ENCODE measurements around the gene MAP1B. TPM values are rescaled to one million over a fixed set of nuclear protein-coding genes. Genes with fewer than 3 reads are reported as not detected.

Gene MAP1B
- total RNA-seq, 1 donor from 2014 or later = 22.4 TPM

- Histone ChIP-seq H3K27ac (ENCODE audit: low read depth, low read length) (peak overlapping the region; percentile 25), H3K36me3 (ENCODE audit: control insufficient read depth in 3 of 3, insufficient read depth in 3 of 3, low read length in 3 of 3) (no peaks in the 10 kb centered on the region), H3K4me1 (ENCODE audit: control insufficient read depth in 3 of 3, insufficient read depth in 3 of 3, low read length in 3 of 3) (peaks cover 5 to 24% (median 5%) of the 10 kb centered on the region in 3 donors), H3K9ac (ENCODE audit: low read depth in 1 of 3, low read length in 3 of 3) (no peak overlapping the region), H3K27me3 (ENCODE audit: control insufficient read depth in 3 of 3, insufficient read depth in 3 of 3, low read length in 3 of 3) (no peaks in the 10 kb centered on the region), H3K9me3 (ENCODE audit: control insufficient read depth in 3 of 3, low read length in 3 of 3) (no peaks in the 10 kb centered on the region), H3K4me3 (ENCODE audit: low read length in 3 of 3) (no peak overlapping the region)
These were observed 33.4 kb downstream of the MAP1B start for GRCh38 chr5:72140711-72141110.

- Histone ChIP-seq H3K9ac (ENCODE audit: low read depth in 1 of 3, low read length in 3 of 3) (no peak overlapping the region), H3K4me1 (ENCODE audit: control insufficient read depth in 3 of 3, insufficient read depth in 3 of 3, low read length in 3 of 3) (peaks cover 5 to 24% (median 5%) of the 10 kb centered on the region in 3 donors), H3K36me3 (ENCODE audit: control insufficient read depth in 3 of 3, insufficient read depth in 3 of 3, low read length in 3 of 3) (no peaks in the 10 kb centered on the region), H3K27ac (ENCODE audit: low read depth, low read length) (peak overlapping the region; percentile 67), H3K27me3 (ENCODE audit: control insufficient read depth in 3 of 3, insufficient read depth in 3 of 3, low read length in 3 of 3) (no peaks in the 10 kb centered on the region), H3K4me3 (ENCODE audit: low read length in 3 of 3) (no peak overlapping the region), H3K9me3 (ENCODE audit: control insufficient read depth in 3 of 3, low read length in 3 of 3) (no peaks in the 10 kb centered on the region)
These were observed 34.4 kb downstream of the MAP1B start for GRCh38 chr5:72141440-72142355.

DNA sequence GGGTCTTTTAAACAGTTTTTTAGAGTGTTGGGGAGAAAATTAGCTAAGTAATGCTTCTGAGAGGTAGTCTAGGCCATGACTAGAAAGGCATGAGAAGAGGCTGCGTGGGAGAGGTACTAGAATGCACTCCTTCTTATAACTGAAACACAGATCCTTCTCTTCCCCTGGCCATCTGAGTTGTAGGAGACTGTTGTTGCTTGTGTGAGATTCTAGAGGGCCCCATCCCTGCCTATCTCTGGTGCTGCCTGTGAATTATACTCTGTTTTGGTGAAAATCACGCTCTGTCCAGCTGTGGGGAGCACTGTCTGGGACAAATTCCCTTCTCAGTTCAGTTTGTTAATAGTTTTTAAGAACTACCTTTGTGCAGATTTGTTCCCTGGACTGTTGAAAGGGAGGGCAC lies 37.5 kb downstream of the MAP1B start:
- Histone ChIP-seq H3K9ac (ENCODE audit: low read depth in 1 of 3, low read length in 3 of 3) (no peak overlapping the region), H3K9me3 (ENCODE audit: control insufficient read depth in 3 of 3, low read length in 3 of 3) (no peaks in the 10 kb centered on the region), H3K4me1 (ENCODE audit: control insufficient read depth in 3 of 3, insufficient read depth in 3 of 3, low read length in 3 of 3) (peaks cover 5 to 24% (median 5%) of the 10 kb centered on the region in 3 donors), H3K4me3 (ENCODE audit: low read length in 3 of 3) (no peak overlapping the region), H3K27me3 (ENCODE audit: control insufficient read depth in 3 of 3, insufficient read depth in 3 of 3, low read length in 3 of 3) (no peaks in the 10 kb centered on the region), H3K36me3 (ENCODE audit: control insufficient read depth in 3 of 3, insufficient read depth in 3 of 3, low read length in 3 of 3) (no peaks in the 10 kb centered on the region), H3K27ac (ENCODE audit: low read depth, low read length) (no peak overlapping the region)

- Histone ChIP-seq H3K9me3 (ENCODE audit: control insufficient read depth in 3 of 3, low read length in 3 of 3) (no peaks in the 10 kb centered on the region), H3K9ac (ENCODE audit: low read depth in 1 of 3, low read length in 3 of 3) (no peak overlapping the region), H3K36me3 (ENCODE audit: control insufficient read depth in 3 of 3, insufficient read depth in 3 of 3, low read length in 3 of 3) (no peaks in the 10 kb centered on the region), H3K27ac (ENCODE audit: low read depth, low read length) (no peak overlapping the region), H3K27me3 (ENCODE audit: control insufficient read depth in 3 of 3, insufficient read depth in 3 of 3, low read length in 3 of 3) (no peaks in the 10 kb centered on the region), H3K4me3 (ENCODE audit: low read length in 3 of 3) (no peak overlapping the region), H3K4me1 (ENCODE audit: control insufficient read depth in 3 of 3, insufficient read depth in 3 of 3, low read length in 3 of 3) (peaks cover 5 to 24% (median 5%) of the 10 kb centered on the region in 3 donors)
These were observed 38.1 kb downstream of the MAP1B start for GRCh38 chr5:72145348-72145747.

DNA sequence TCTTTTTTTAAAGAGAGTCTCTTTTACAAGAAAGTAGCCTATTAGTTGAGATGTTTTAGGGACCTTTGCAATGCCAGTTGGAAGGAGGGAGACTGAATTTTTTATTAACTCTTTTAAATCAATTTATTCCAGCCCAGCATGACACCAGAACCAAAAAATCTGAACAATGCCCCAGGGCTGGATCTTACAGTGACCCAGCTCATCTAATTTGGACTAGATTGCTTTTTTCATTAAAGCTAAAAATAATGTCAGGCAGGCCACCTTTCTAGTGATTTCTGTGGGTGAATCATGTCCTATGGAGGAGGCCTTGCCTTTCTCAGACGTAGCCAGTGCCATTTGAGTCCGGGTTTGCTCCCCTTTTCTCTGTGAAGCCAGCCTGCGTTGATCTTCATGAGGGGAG lies 38.8 kb downstream of the MAP1B start:
- Histone ChIP-seq H3K9me3 (ENCODE audit: control insufficient read depth in 3 of 3, low read length in 3 of 3) (no peaks in the 10 kb centered on the region), H3K9ac (ENCODE audit: low read depth in 1 of 3, low read length in 3 of 3) (no peak overlapping the region), H3K36me3 (ENCODE audit: control insufficient read depth in 3 of 3, insufficient read depth in 3 of 3, low read length in 3 of 3) (no peaks in the 10 kb centered on the region), H3K27me3 (ENCODE audit: control insufficient read depth in 3 of 3, insufficient read depth in 3 of 3, low read length in 3 of 3) (no peaks in the 10 kb centered on the region), H3K4me3 (ENCODE audit: low read length in 3 of 3) (no peak overlapping the region), H3K27ac (ENCODE audit: low read depth, low read length) (no peak overlapping the region), H3K4me1 (ENCODE audit: control insufficient read depth in 3 of 3, insufficient read depth in 3 of 3, low read length in 3 of 3) (peaks cover 3 to 21% (median 6%) of the 10 kb centered on the region in 3 donors)

DNA sequence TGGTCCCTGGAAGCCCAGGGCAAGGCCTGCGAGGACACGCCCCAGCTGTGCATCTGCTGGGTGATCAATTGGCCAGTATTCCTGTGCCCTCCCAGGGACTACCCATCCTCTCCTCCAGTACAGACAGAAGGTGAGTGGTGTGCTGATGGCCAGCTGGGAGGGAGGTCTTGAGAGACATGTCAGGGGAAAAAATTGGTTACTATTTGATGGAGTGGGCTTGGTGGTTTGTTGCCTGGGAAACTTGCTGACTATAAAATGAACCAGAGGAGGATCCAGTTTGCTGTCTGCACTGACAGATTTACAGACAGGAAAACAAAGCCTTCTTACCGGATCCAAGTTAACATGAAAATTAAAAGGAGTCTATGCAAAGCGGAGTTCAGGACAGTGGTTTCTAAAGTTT lies 40.3 kb downstream of the MAP1B start:
- Histone ChIP-seq H3K4me1 (ENCODE audit: control insufficient read depth in 3 of 3, insufficient read depth in 3 of 3, low read length in 3 of 3) (peaks cover 0 to 9% (median 2%) of the 10 kb centered on the region in 3 donors), H3K9me3 (ENCODE audit: control insufficient read depth in 3 of 3, low read length in 3 of 3) (no peaks in the 10 kb centered on the region), H3K9ac (ENCODE audit: low read depth in 1 of 3, low read length in 3 of 3) (no peak overlapping the region), H3K36me3 (ENCODE audit: control insufficient read depth in 3 of 3, insufficient read depth in 3 of 3, low read length in 3 of 3) (no peaks in the 10 kb centered on the region), H3K27ac (ENCODE audit: low read depth, low read length) (no peak overlapping the region), H3K4me3 (ENCODE audit: low read length in 3 of 3) (no peak overlapping the region), H3K27me3 (ENCODE audit: control insufficient read depth in 3 of 3, insufficient read depth in 3 of 3, low read length in 3 of 3) (no peaks in the 10 kb centered on the region)

- Histone ChIP-seq H3K36me3 (ENCODE audit: control insufficient read depth in 3 of 3, insufficient read depth in 3 of 3, low read length in 3 of 3) (no peaks in the 10 kb centered on the region), H3K4me1 (ENCODE audit: control insufficient read depth in 3 of 3, insufficient read depth in 3 of 3, low read length in 3 of 3) (peaks cover 0 to 14% (median 2%) of the 10 kb centered on the region in 3 donors), H3K27ac (ENCODE audit: low read depth, low read length) (no peak overlapping the region), H3K4me3 (ENCODE audit: low read length in 3 of 3) (no peak overlapping the region), H3K9ac (ENCODE audit: low read depth in 1 of 3, low read length in 3 of 3) (no peak overlapping the region), H3K27me3 (ENCODE audit: control insufficient read depth in 3 of 3, insufficient read depth in 3 of 3, low read length in 3 of 3) (no peaks in the 10 kb centered on the region), H3K9me3 (ENCODE audit: control insufficient read depth in 3 of 3, low read length in 3 of 3) (no peaks in the 10 kb centered on the region)
These were observed 42.5 kb downstream of the MAP1B start for GRCh38 chr5:72149742-72150141.

- H3K9me3 ChIP-seq (ENCODE audit: control insufficient read depth in 3 of 3, low read length in 3 of 3) = no peaks in the 10 kb centered on the region
- no peaks in the 10 kb centered on the region for H3K36me3 ChIP-seq (ENCODE audit: control insufficient read depth in 3 of 3, insufficient read depth in 3 of 3, low read length in 3 of 3)
- H3K27me3 ChIP-seq (ENCODE audit: control insufficient read depth in 3 of 3, insufficient read depth in 3 of 3, low read length in 3 of 3) = no peaks in the 10 kb centered on the region
- peaks cover 0 to 7% (median 2%) of the 10 kb centered on the region in 3 donors for H3K4me1 ChIP-seq (ENCODE audit: control insufficient read depth in 3 of 3, insufficient read depth in 3 of 3, low read length in 3 of 3)
- H3K4me3 ChIP-seq (ENCODE audit: low read length in 3 of 3) = no peak overlapping the region
- H3K9ac ChIP-seq (ENCODE audit: low read depth in 1 of 3, low read length in 3 of 3) = no peak overlapping the region
- no peak overlapping the region for H3K27ac ChIP-seq (ENCODE audit: low read depth, low read length)
These were observed 43.9 kb downstream of the MAP1B start for GRCh38 chr5:72151169-72151568.

GRCh38 chr5:72151646-72152045 lies 44.4 kb downstream of the MAP1B start:
- H3K4me1 ChIP-seq (ENCODE audit: control insufficient read depth in 3 of 3, insufficient read depth in 3 of 3, low read length in 3 of 3) = peaks cover 2 to 8% (median 4%) of the 10 kb centered on the region in 3 donors
- H3K27ac ChIP-seq (ENCODE audit: low read depth, low read length) = no peak overlapping the region
- no peaks in the 10 kb centered on the region for H3K9me3 ChIP-seq (ENCODE audit: control insufficient read depth in 3 of 3, low read length in 3 of 3)

GRCh38 chr5:72152545-72152944 lies 45.3 kb downstream of the MAP1B start:
- Histone ChIP-seq H3K9ac (ENCODE audit: low read depth in 1 of 3, low read length in 3 of 3) (no peak overlapping the region), H3K4me1 (ENCODE audit: control insufficient read depth in 3 of 3, insufficient read depth in 3 of 3, low read length in 3 of 3) (peaks cover 2 to 10% (median 8%) of the 10 kb centered on the region in 3 donors), H3K27me3 (ENCODE audit: control insufficient read depth in 3 of 3, insufficient read depth in 3 of 3, low read length in 3 of 3) (no peaks in the 10 kb centered on the region), H3K4me3 (ENCODE audit: low read length in 3 of 3) (no peak overlapping the region), H3K9me3 (ENCODE audit: control insufficient read depth in 3 of 3, low read length in 3 of 3) (no peaks in the 10 kb centered on the region), H3K36me3 (ENCODE audit: control insufficient read depth in 3 of 3, insufficient read depth in 3 of 3, low read length in 3 of 3) (no peaks in the 10 kb centered on the region), H3K27ac (ENCODE audit: low read depth, low read length) (no peak overlapping the region)

More at GRCh38 chr5:72151646-72152045, 44.4 kb downstream of the MAP1B start:
- H3K36me3 ChIP-seq (ENCODE audit: control insufficient read depth in 3 of 3, insufficient read depth in 3 of 3, low read length in 3 of 3) = no peaks in the 10 kb centered on the region
- H3K9ac ChIP-seq (ENCODE audit: low read depth in 1 of 3, low read length in 3 of 3) = no peak overlapping the region
- no peak overlapping the region for H3K4me3 ChIP-seq (ENCODE audit: low read length in 3 of 3)
- no peaks in the 10 kb centered on the region for H3K27me3 ChIP-seq (ENCODE audit: control insufficient read depth in 3 of 3, insufficient read depth in 3 of 3, low read length in 3 of 3)
